IPS-20b (cell line): Measurements from ENCODE around the gene TMTC4.
"Not testable (repeated sequence)": the region's sequence is repeated elsewhere in the genome, so short reads cannot be mapped to it uniquely, and the experiment has no call there.

Source experiments
- H3K27ac ChIP-seq: one replicate; pipeline ENCODE4 v1.5.1; 2013; ENCODE audit warnings: low read length
- H3K27me3 ChIP-seq: 2 replicates; pipeline ENCODE4 v1.6.1; 2013; ENCODE audit warnings: mild to moderate bottlenecking, low read length, inconsistent platforms; ENCODE audit not compliant: insufficient read depth
- H3K36me3 ChIP-seq: 2 replicates; pipeline ENCODE4 v1.6.1; 2013; ENCODE audit warnings: low read depth, mild to moderate bottlenecking, inconsistent platforms, low read length, moderate library complexity; ENCODE audit not compliant: insufficient read depth
- H3K4me1 ChIP-seq: 2 replicates; pipeline ENCODE4 v1.6.1; 2013; ENCODE audit warnings: mild to moderate bottlenecking, control low read depth, inconsistent platforms, low read length, moderate library complexity; ENCODE audit not compliant: insufficient read depth
- H3K4me3 ChIP-seq: 2 replicates; pipeline ENCODE4 v1.5.1; 2013; ENCODE audit warnings: mild to moderate bottlenecking, low read length, inconsistent platforms
- H3K9ac ChIP-seq: 2 replicates; pipeline ENCODE4 v1.6.1; 2013; ENCODE audit warnings: low read depth, mild to moderate bottlenecking, inconsistent platforms, low read length, moderate library complexity
- H3K9me3 ChIP-seq: 2 replicates; pipeline ENCODE4 v1.6.1; 2013; ENCODE audit warnings: mild to moderate bottlenecking, low read depth, low read length, inconsistent platforms; ENCODE audit not compliant: insufficient read depth

The TMTC4 gene

GRCh38 chr13:100619940-100620339 is 54.7 kb downstream of the TMTC4 start:
- H3K9ac ChIP-seq: no peak overlapping the region
- H3K27me3 ChIP-seq: no peaks in the 10 kb centered on the region
- H3K36me3 ChIP-seq: peaks cover 45% of the 10 kb centered on the region
- no peak overlapping the region for H3K27ac ChIP-seq
- H3K4me3 ChIP-seq: no peak overlapping the region
- peaks cover 29% of the 10 kb centered on the region for H3K9me3 ChIP-seq
- no peaks in the 10 kb centered on the region for H3K4me1 ChIP-seq

GRCh38 chr13:100618897-100619296 is 55.7 kb downstream of the TMTC4 start:
- Histone ChIP-seq H3K36me3 (peaks cover 36% of the 10 kb centered on the region), H3K9me3 (peaks cover 29% of the 10 kb centered on the region)
- H3K27ac ChIP-seq, H3K27me3 ChIP-seq, H3K4me3 ChIP-seq, H3K4me1 ChIP-seq, H3K9ac ChIP-seq: not testable (repeated sequence)

GRCh38 chr13:100613031-100613430 is 61.6 kb downstream of the TMTC4 start:
- H3K27ac ChIP-seq: no peak overlapping the region
- H3K4me1 ChIP-seq: no peaks in the 10 kb centered on the region
- peaks cover 22% of the 10 kb centered on the region; the same call in 1 of the 2 replicates for H3K36me3 ChIP-seq
- H3K27me3 ChIP-seq: no peaks in the 10 kb centered on the region
- H3K4me3 ChIP-seq: no peak overlapping the region
- H3K9ac ChIP-seq: no peak overlapping the region
- H3K9me3 ChIP-seq: peaks cover 14% of the 10 kb centered on the region

GRCh38 chr13:100611678-100612492 is 62.7 kb downstream of the TMTC4 start:
- H3K27me3 ChIP-seq: no peaks in the 10 kb centered on the region
- no peak overlapping the region for H3K27ac ChIP-seq
- no peak overlapping the region for H3K4me3 ChIP-seq
- peaks cover 18% of the 10 kb centered on the region; the same call in 1 of the 2 replicates for H3K36me3 ChIP-seq
- no peaks in the 10 kb centered on the region for H3K4me1 ChIP-seq
- H3K9ac ChIP-seq: no peak overlapping the region
- peaks cover 4% of the 10 kb centered on the region; the same call in 1 of the 2 replicates for H3K9me3 ChIP-seq

- Histone ChIP-seq H3K4me3 (no peak overlapping the region), H3K4me1 (no peaks in the 10 kb centered on the region), H3K9ac (no peak overlapping the region), H3K27ac (no peak overlapping the region), H3K27me3 (no peaks in the 10 kb centered on the region), H3K36me3 (peaks cover 20% of the 10 kb centered on the region; the same call in 1 of the 2 replicates), H3K9me3 (no peaks in the 10 kb centered on the region)
Observed at GRCh38 chr13:100610391-100611347, 63.9 kb downstream of the TMTC4 start.

- Histone ChIP-seq H3K4me1 (no peaks in the 10 kb centered on the region), H3K9ac (no peak overlapping the region), H3K27ac (no peak overlapping the region), H3K9me3 (no peaks in the 10 kb centered on the region), H3K4me3 (no peak overlapping the region), H3K27me3 (no peaks in the 10 kb centered on the region), H3K36me3 (peaks cover 27% of the 10 kb centered on the region; the same call in 1 of the 2 replicates)
Observed at GRCh38 chr13:100608906-100609305, 65.7 kb downstream of the TMTC4 start.

- H3K36me3 ChIP-seq: peaks cover 27% of the 10 kb centered on the region; the same call in 1 of the 2 replicates
- H3K4me3 ChIP-seq: no peak overlapping the region
- no peaks in the 10 kb centered on the region for H3K4me1 ChIP-seq
- no peak overlapping the region for H3K27ac ChIP-seq
- no peaks in the 10 kb centered on the region for H3K27me3 ChIP-seq
- H3K9ac ChIP-seq: no peak overlapping the region
- no peaks in the 10 kb centered on the region for H3K9me3 ChIP-seq
Observed at GRCh38 chr13:100608489-100608888, 66.1 kb downstream of the TMTC4 start.

- Histone ChIP-seq H3K4me1 (no peaks in the 10 kb centered on the region), H3K36me3 (peaks cover 13% of the 10 kb centered on the region; the same call in 1 of the 2 replicates), H3K4me3 (no peak overlapping the region), H3K9me3 (no peaks in the 10 kb centered on the region), H3K27me3 (no peaks in the 10 kb centered on the region), H3K9ac (no peak overlapping the region), H3K27ac (no peak overlapping the region)
Observed at GRCh38 chr13:100604918-100605710, 69.5 kb downstream of the TMTC4 start.

- Histone ChIP-seq H3K36me3 (peaks cover 9% of the 10 kb centered on the region; the same call in 1 of the 2 replicates), H3K9ac (no peak overlapping the region), H3K27ac (no peak overlapping the region), H3K4me3 (no peak overlapping the region), H3K27me3 (no peaks in the 10 kb centered on the region), H3K4me1 (no peaks in the 10 kb centered on the region), H3K9me3 (no peaks in the 10 kb centered on the region)
Observed at GRCh38 chr13:100602493-100603111, 72.0 kb downstream of the TMTC4 start.

- Histone ChIP-seq H3K27me3 (no peaks in the 10 kb centered on the region), H3K27ac (no peak overlapping the region), H3K4me3 (no peak overlapping the region), H3K9me3 (no peaks in the 10 kb centered on the region), H3K36me3 (peaks cover 9% of the 10 kb centered on the region; the same call in 1 of the 2 replicates), H3K4me1 (no peaks in the 10 kb centered on the region), H3K9ac (no peak overlapping the region)
Observed at GRCh38 chr13:100601716-100602115, 72.9 kb downstream of the TMTC4 start.

- no peak overlapping the region for H3K4me3 ChIP-seq
- H3K27me3 ChIP-seq: no peaks in the 10 kb centered on the region
- no peaks in the 10 kb centered on the region for H3K4me1 ChIP-seq
- H3K27ac ChIP-seq: no peak overlapping the region
- no peaks in the 10 kb centered on the region for H3K9me3 ChIP-seq
- no peak overlapping the region for H3K9ac ChIP-seq
- H3K36me3 ChIP-seq: peaks cover 9% of the 10 kb centered on the region; the same call in 1 of the 2 replicates
Observed at GRCh38 chr13:100600915-100601314, 73.7 kb downstream of the TMTC4 start.
